ENCODE measurements around the gene PRR16. TPM values are rescaled to one million over a fixed set of nuclear protein-coding genes. Genes with fewer than 3 reads are reported as not detected.

The PRR16 gene
- total RNA-seq, 2 donors from 2014 or later, result 19.8 to 25.5 TPM

DNA sequence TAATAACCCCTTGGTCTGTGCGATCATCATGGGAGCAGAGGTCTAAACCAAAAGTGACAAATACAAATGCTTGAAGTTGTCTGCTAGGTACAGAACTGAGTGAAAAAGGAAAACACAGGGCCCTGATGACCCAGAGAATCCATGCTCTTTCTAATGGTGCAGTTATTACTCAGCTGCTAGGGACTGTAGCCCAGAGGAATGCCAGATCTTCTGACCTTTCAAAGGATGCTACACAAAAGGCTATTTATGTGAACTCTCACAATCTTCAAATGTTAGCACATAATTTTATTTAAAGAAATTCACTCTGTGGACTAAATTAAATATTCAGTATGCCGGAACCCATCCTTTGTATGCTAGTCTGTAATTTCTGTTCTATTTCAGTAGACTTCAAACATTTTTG lies 79.9 kb downstream of the PRR16 start:
- DNase-seq (ENCODE audit: low spot score) (no peak), ATAC-seq (ENCODE audit: insufficient number of reproducible peaks, low FRiP score, low read depth) (no peak)
- H3K4me1 ChIP-seq (ENCODE audit: control insufficient read depth in 1 of 2, low read depth in 2 of 2), result peaks cover 15 to 38% of the 10 kb centered on the region in 2 donors
- TF ChIP-seq, protein P1, sequence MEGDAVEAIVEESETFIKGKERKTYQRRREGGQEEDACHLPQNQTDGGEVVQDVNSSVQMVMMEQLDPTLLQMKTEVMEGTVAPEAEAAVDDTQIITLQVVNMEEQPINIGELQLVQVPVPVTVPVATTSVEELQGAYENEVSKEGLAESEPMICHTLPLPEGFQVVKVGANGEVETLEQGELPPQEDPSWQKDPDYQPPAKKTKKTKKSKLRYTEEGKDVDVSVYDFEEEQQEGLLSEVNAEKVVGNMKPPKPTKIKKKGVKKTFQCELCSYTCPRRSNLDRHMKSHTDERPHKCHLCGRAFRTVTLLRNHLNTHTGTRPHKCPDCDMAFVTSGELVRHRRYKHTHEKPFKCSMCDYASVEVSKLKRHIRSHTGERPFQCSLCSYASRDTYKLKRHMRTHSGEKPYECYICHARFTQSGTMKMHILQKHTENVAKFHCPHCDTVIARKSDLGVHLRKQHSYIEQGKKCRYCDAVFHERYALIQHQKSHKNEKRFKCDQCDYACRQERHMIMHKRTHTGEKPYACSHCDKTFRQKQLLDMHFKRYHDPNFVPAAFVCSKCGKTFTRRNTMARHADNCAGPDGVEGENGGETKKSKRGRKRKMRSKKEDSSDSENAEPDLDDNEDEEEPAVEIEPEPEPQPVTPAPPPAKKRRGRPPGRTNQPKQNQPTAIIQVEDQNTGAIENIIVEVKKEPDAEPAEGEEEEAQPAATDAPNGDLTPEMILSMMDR (IDR thresholded peaks at IDR 0.05), result no peak
- no peak overlapping the region for H3K4me3 ChIP-seq
- no peaks in the 10 kb centered on the region for H3K9me3 ChIP-seq
- H3K27me3 ChIP-seq (replicated peaks; ENCODE audit: insufficient read depth), result no peaks in the 10 kb centered on the region
- no peaks in the 10 kb centered on the region for H3K36me3 ChIP-seq
- H3K27ac ChIP-seq, result no peak overlapping the region

DNA sequence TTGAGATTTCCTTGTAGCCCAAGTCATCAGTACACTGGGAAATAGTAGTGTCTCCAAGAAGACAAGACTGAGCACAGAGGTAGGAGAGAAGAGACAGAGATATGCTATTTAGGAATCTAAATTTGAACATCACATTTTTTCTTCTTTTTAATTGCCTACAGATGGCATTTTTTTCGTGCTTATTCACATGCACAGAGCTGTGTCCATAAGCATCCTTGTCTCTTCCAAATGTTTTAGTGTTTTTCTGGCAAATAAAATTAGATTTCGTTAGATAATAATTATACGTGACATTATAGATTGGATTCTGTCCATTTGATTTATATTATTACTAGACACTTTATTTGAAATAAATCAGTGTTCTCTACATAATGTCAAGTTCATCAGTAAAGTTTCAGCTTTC lies 80.9 kb downstream of the PRR16 start:
- no peak for DNase-seq (ENCODE audit: low spot score)
- peaks cover 9 to 30% of the 10 kb centered on the region in 2 donors for H3K4me1 ChIP-seq (ENCODE audit: control insufficient read depth in 1 of 2, low read depth in 2 of 2)
- no peak overlapping the region for H3K27ac ChIP-seq
- H3K36me3 ChIP-seq, result no peaks in the 10 kb centered on the region
- H3K4me3 ChIP-seq, result no peak overlapping the region
- ATAC-seq (ENCODE audit: insufficient number of reproducible peaks, low FRiP score, low read depth), result no peak
- no peaks in the 10 kb centered on the region for H3K9me3 ChIP-seq
- TF ChIP-seq, protein P1 (IDR thresholded peaks at IDR 0.05), result no peak
- H3K27me3 ChIP-seq (replicated peaks; ENCODE audit: insufficient read depth), result no peaks in the 10 kb centered on the region

DNA sequence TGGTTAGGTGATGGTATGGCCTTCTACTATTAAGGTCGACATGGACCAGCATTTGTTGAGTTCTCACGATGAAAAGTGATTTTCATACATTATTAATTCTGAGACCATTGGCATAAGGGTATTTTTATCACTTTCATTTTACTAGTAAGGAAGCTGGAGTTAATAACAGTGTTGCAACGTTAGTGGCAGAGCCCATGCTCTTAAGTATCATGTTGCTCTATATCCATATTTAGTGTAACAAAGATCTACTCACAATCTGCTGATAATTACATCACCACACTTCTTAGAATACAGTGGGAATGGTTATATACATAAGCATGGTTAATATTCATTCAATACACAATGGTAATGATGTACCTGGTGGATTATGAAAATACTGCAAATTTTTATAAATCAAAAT lies 81.9 kb downstream of the PRR16 start:
- no peaks in the 10 kb centered on the region for H3K9me3 ChIP-seq
- H3K4me1 ChIP-seq (ENCODE audit: control insufficient read depth in 1 of 2, low read depth in 2 of 2), result peaks cover 8 to 23% of the 10 kb centered on the region in 2 donors
- no peak for ATAC-seq (ENCODE audit: insufficient number of reproducible peaks, low FRiP score, low read depth)

DNA sequence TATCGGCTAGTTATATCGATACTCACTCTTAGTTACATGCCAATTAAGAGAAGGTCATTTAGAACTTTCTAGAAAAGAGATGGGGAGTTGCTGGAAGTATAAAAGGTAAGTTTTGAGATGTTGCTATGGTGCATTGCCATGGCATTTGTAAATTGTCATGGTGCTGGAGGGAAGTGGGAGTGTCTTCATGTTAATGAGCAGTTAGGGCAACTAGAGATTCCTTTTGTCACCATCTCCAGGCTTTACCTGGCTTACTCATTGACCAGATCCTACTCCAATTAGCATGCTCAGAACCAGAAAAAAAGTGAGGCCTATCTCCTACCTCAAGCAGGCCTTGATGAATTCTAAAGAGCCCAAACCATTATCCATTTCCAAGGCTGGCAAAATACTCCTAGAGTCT lies 82.8 kb downstream of the PRR16 start:
- ATAC-seq (ENCODE audit: insufficient number of reproducible peaks, low FRiP score, low read depth), result no peak
- no peak overlapping the region for H3K27ac ChIP-seq
- H3K9me3 ChIP-seq, result no peaks in the 10 kb centered on the region
- no peak overlapping the region for H3K4me3 ChIP-seq
- TF ChIP-seq, protein P1 (IDR thresholded peaks at IDR 0.05), result no peak
- H3K27me3 ChIP-seq (replicated peaks; ENCODE audit: insufficient read depth), result no peaks in the 10 kb centered on the region
- peaks cover under 1 to 14% of the 10 kb centered on the region in 2 donors for H3K4me1 ChIP-seq (ENCODE audit: control insufficient read depth in 1 of 2, low read depth in 2 of 2)
- no peak for DNase-seq (ENCODE audit: low spot score)
- H3K36me3 ChIP-seq, result no peaks in the 10 kb centered on the region

More for the DNA sequence above, 81.9 kb downstream of the PRR16 start:
- no peaks in the 10 kb centered on the region for H3K36me3 ChIP-seq
- no peaks in the 10 kb centered on the region for H3K27me3 ChIP-seq (replicated peaks; ENCODE audit: insufficient read depth)
- H3K27ac ChIP-seq, result no peak overlapping the region
- H3K4me3 ChIP-seq, result no peak overlapping the region
- DNase-seq (ENCODE audit: low spot score), result no peak
- TF ChIP-seq, protein P1 (IDR thresholded peaks at IDR 0.05), result no peak

DNA sequence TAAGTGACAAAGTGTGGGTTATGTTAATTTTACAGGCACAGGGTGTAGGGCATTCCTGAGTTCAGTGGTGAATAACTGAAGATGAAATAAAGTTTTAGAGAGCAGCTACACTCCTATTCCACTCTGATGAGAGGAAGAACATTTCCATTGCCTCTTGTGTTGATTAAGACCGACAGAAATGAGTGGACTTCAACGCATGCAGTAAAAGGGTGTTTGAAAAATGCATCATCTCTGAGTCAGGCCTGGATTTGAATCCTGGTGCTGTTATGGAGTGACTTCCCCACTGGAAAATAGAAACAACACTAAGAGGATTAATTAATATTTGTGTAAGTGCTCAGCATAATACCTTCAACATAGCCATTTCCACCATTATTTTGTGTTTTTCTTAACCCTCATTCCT lies 86.3 kb downstream of the PRR16 start:
- Histone ChIP-seq H3K4me3 (no peak overlapping the region), H3K36me3 (no peaks in the 10 kb centered on the region), H3K4me1 (ENCODE audit: control insufficient read depth in 1 of 2, low read depth in 2 of 2) (peaks cover 0 to 23% of the 10 kb centered on the region in 2 donors), H3K27me3 (replicated peaks; ENCODE audit: insufficient read depth) (no peaks in the 10 kb centered on the region), H3K9me3 (no peaks in the 10 kb centered on the region), H3K27ac (no peak overlapping the region)
- DNase-seq (ENCODE audit: low spot score) (no peak), ATAC-seq (ENCODE audit: insufficient number of reproducible peaks, low FRiP score, low read depth) (no peak)
- TF ChIP-seq, protein P1 (IDR thresholded peaks at IDR 0.05), result no peak

Data from thoracic aorta (tissue), 2 donors.